ENCODE measurements around the gene AGBL4. TPM values are rescaled to one million over a fixed set of nuclear protein-coding genes. Genes with fewer than 3 reads are reported as not detected.

Gene AGBL4
- total RNA-seq, 1 experiment from 2014 or later, result not detected

DNA sequence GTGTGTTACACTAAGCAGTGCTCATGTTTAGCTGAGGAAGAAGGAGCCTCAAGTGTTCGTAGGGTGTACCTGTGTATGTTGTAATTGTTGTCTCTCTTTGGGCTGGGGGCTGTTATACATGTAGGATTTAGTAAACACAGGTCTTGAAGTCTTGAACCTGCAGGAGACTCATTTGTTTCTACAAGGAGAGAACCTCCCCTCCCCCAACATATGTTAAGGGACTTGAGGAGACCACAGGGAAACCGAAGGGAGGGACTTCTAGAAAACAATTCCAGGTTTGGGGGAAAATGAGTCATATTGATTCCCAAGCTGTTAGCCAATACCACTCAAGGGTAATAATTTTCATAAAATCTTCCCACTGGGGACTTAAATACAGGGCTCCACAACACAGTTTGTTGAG is 25.0 kb upstream of the AGBL4 start:
- Mint-ChIP-seq H3K9me3 (ENCODE audit: unreplicated experiment) (no peaks in the 10 kb centered on the region), H3K4me1 (ENCODE audit: low read depth, unreplicated experiment) (no peaks in the 10 kb centered on the region), H3K27ac (ENCODE audit: unreplicated experiment) (no peak overlapping the region), H3K4me3 (ENCODE audit: unreplicated experiment) (no peak overlapping the region), H3K27me3 (ENCODE audit: insufficient read depth, unreplicated experiment) (no peaks in the 10 kb centered on the region), H3K36me3 (ENCODE audit: insufficient read depth, unreplicated experiment) (no peaks in the 10 kb centered on the region)
- no peaks in the 10 kb centered on the region for H3K4me1 ChIP-seq
- DNase-seq, result no peak
- no peaks in the 10 kb centered on the region for H3K36me3 ChIP-seq (ENCODE audit: control insufficient read depth, insufficient read depth, low read length)
- ChIA-PET POLR2A (no interaction called here), CTCF (no interaction called here)
- no peaks in the 10 kb centered on the region for H3K9me3 ChIP-seq
- TF ChIP-seq, protein P1, sequence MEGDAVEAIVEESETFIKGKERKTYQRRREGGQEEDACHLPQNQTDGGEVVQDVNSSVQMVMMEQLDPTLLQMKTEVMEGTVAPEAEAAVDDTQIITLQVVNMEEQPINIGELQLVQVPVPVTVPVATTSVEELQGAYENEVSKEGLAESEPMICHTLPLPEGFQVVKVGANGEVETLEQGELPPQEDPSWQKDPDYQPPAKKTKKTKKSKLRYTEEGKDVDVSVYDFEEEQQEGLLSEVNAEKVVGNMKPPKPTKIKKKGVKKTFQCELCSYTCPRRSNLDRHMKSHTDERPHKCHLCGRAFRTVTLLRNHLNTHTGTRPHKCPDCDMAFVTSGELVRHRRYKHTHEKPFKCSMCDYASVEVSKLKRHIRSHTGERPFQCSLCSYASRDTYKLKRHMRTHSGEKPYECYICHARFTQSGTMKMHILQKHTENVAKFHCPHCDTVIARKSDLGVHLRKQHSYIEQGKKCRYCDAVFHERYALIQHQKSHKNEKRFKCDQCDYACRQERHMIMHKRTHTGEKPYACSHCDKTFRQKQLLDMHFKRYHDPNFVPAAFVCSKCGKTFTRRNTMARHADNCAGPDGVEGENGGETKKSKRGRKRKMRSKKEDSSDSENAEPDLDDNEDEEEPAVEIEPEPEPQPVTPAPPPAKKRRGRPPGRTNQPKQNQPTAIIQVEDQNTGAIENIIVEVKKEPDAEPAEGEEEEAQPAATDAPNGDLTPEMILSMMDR (IDR thresholded peaks at IDR 0.05; ENCODE audit: insufficient read depth in 1 of 2, low read depth in 1 of 2, low read length in 1 of 2, severe bottlenecking in 1 of 2, unreplicated experiment in 1 of 2), result no peak
- H3K4me3 ChIP-seq (ENCODE audit: low read depth, low read length), result no peak overlapping the region
- intact Hi-C loops (cut with micrococcal nuclease; ENCODE audit: unreplicated experiment), result no loop called here
- no TSS peak for BruUV-seq (replicated peaks)
- H3K27me3 ChIP-seq (replicated peaks; ENCODE audit: control insufficient read depth, insufficient read depth, low read length), result no peaks in the 10 kb centered on the region

DNA sequence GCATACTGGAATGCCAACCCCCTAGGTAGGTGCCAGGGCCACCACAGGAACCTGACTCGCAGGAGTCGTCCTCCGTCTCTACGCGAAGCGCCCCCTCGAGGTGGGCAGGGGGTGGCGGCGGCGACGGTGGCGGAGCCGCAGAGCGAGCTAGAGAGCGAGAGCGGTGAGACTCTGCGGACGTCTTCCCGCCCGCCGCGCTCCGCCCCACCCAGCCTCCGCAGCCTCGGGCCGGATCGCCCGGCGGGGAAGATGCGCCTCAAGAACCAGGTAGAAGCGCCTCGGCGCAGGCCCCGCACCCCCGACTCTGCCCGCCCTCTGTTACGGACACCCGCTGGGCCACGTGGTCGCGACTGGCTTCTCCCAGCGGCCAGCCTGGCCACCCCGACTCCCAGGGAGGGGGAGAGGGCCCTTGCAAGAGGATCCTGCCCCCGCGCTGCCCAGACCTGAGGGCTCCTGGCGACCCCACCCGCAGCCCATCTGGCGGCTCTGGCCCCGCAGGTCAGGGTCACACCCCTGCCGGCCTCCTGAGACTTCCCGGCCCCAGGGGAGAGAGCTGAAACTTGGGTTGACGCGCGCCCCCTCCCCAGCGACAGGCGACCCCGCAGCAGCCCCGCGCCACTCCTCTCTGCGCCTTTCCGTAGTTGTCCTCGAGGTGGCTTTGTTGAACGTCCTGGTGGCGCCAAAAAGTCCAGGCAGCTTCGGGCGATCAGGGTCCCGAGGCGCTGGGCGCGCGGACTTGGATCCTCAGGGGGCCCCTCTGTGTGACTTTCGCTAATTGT is 24.4 kb upstream of the AGBL4 start:
- DNase-seq, result no peak
- no peaks in the 10 kb centered on the region for H3K27me3 Mint-ChIP-seq (ENCODE audit: insufficient read depth, unreplicated experiment)
- no peak overlapping the region for H3K4me3 Mint-ChIP-seq (ENCODE audit: unreplicated experiment)
- POLR2A ChIA-PET, result no interaction called here
- CTCF ChIA-PET, result no interaction called here
- intact Hi-C loops (cut with micrococcal nuclease; ENCODE audit: unreplicated experiment), result no loop called here
- no peaks in the 10 kb centered on the region for H3K9me3 Mint-ChIP-seq (ENCODE audit: unreplicated experiment)
- BruUV-seq (replicated peaks), result no TSS peak
- Histone ChIP-seq H3K36me3 (ENCODE audit: control insufficient read depth, insufficient read depth, low read length) (no peaks in the 10 kb centered on the region), H3K9me3 (no peaks in the 10 kb centered on the region), H3K4me3 (ENCODE audit: low read depth, low read length) (no peak overlapping the region), H3K27me3 (replicated peaks; ENCODE audit: control insufficient read depth, insufficient read depth, low read length) (no peaks in the 10 kb centered on the region), H3K4me1 (no peaks in the 10 kb centered on the region)
- no peaks in the 10 kb centered on the region for H3K36me3 Mint-ChIP-seq (ENCODE audit: insufficient read depth, unreplicated experiment)
- H3K27ac Mint-ChIP-seq (ENCODE audit: unreplicated experiment), result no peak overlapping the region
- no peaks in the 10 kb centered on the region for H3K4me1 Mint-ChIP-seq (ENCODE audit: low read depth, unreplicated experiment)
- TF ChIP-seq, protein P1 (IDR thresholded peaks at IDR 0.05; ENCODE audit: insufficient read depth in 1 of 2, low read depth in 1 of 2, low read length in 1 of 2, severe bottlenecking in 1 of 2, unreplicated experiment in 1 of 2), result no peak

DNA sequence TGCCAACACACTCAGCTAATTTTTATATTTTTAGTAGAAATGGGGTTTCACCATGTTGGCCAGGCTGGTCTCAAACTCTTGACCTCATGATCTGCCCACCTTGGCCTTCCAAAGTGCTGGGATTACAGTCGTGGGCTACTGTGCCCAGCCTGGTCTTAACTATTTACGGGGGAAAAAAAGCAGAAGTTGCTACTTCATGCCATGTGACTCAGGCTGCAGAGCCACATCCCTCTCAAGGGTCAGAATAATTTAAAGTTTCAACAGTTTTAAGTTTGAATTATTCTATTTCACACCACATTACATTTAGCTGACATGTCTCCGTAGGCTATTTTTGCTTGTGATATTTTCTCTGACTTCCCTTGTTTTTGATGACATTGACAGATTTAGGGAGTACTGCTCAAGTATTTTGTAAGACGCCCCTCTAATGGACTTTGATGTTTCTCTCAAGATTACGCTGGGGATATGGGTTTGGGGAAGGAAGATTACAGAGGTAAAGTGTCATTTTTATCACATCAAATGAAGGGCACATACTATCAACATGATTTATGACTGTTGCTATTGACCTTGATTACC is 14.6 kb upstream of the AGBL4 start:
- TF ChIP-seq, protein P1 (IDR thresholded peaks at IDR 0.05; ENCODE audit: insufficient read depth in 1 of 2, low read depth in 1 of 2, low read length in 1 of 2, severe bottlenecking in 1 of 2, unreplicated experiment in 1 of 2), result no peak
- no peaks in the 10 kb centered on the region for H3K4me1 Mint-ChIP-seq (ENCODE audit: low read depth, unreplicated experiment)
- H3K4me3 Mint-ChIP-seq (ENCODE audit: unreplicated experiment), result no peak overlapping the region
- Histone ChIP-seq H3K4me3 (ENCODE audit: low read depth, low read length) (no peak overlapping the region), H3K4me1 (no peaks in the 10 kb centered on the region), H3K27me3 (replicated peaks; ENCODE audit: control insufficient read depth, insufficient read depth, low read length) (no peaks in the 10 kb centered on the region), H3K36me3 (ENCODE audit: control insufficient read depth, insufficient read depth, low read length) (no peaks in the 10 kb centered on the region), H3K9me3 (no peaks in the 10 kb centered on the region)
- no TSS peak for BruUV-seq (replicated peaks)
- CTCF ChIA-PET, result no interaction called here
- POLR2A ChIA-PET, result no interaction called here
- no peak for DNase-seq
- intact Hi-C loops (cut with micrococcal nuclease; ENCODE audit: unreplicated experiment), result no loop called here
- no peak overlapping the region for H3K27ac Mint-ChIP-seq (ENCODE audit: unreplicated experiment)
- H3K27me3 Mint-ChIP-seq (ENCODE audit: insufficient read depth, unreplicated experiment), result peaks cover 4% of the 10 kb centered on the region
- no peaks in the 10 kb centered on the region for H3K36me3 Mint-ChIP-seq (ENCODE audit: insufficient read depth, unreplicated experiment)
- no peaks in the 10 kb centered on the region for H3K9me3 Mint-ChIP-seq (ENCODE audit: unreplicated experiment)
